Keratinocyte (primary cell): ENCODE results near the gene EXD3. TPM values are rescaled to one million over a fixed set of nuclear protein-coding genes. Genes with fewer than 3 reads are reported as not detected.

Source experiments
- DNase-seq: peaks from one replicate; pipeline ENCODE4 v3.0.0-alpha.2; 2011; ENCODE audit warnings: low read depth, missing footprints, low spot score
- FAIRE-seq: peaks from 2 replicates; lab custom pipeline; 2011; peaks lifted over from hg19 to GRCh38; lab: Jason Lieb, UNC
- H2AFZ ChIP-seq: 2 replicates; pipeline ENCODE4 v1.6.0; 2012; ENCODE audit warnings: low read length, control low read depth, inconsistent platforms; ENCODE audit not compliant: control insufficient read depth
- H3K27ac ChIP-seq: 2 replicates; pipeline ENCODE4 v1.5.1; 2011; ENCODE audit warnings: low read length; ENCODE audit not compliant: control insufficient read depth, insufficient read depth
- H3K27me3 ChIP-seq: 3 replicates; pipeline ENCODE4 v1.6.0; 2011; ENCODE audit warnings: low read length; ENCODE audit not compliant: control insufficient read depth, insufficient read depth; ENCODE audit errors: extremely low read depth
- H3K36me3 ChIP-seq, 2 experiments: 2 replicates in 1 of 2; 3 replicates in 1 of 2; pipeline ENCODE4 v1.5.1; 2011; ENCODE audit warnings: low read length in 2 of 2, mild to moderate bottlenecking in 1 of 2; ENCODE audit not compliant: control insufficient read depth in 2 of 2, insufficient read depth in 2 of 2; ENCODE audit errors: extremely low read depth in 1 of 2
- H3K4me1 ChIP-seq: 3 replicates; pipeline ENCODE4 v1.5.1; 2011; ENCODE audit warnings: low read length; ENCODE audit not compliant: control insufficient read depth, insufficient read depth; ENCODE audit errors: extremely low read depth
- H3K4me2 ChIP-seq: 3 replicates; pipeline ENCODE4 v1.6.0; 2011; ENCODE audit warnings: low read depth, low read length; ENCODE audit not compliant: control insufficient read depth, insufficient read depth; ENCODE audit errors: extremely low read depth
- H3K4me3 ChIP-seq, 3 experiments: fragments of 200-600 bp in 1 of 3; sonication (generic) in 1 of 3; 2 replicates in 2 of 3; 3 replicates in 1 of 3; pipeline ENCODE4 v1.5.1; 2011 to 2016; ENCODE audit warnings: low read length in 3 of 3, mild to moderate bottlenecking in 3 of 3, control low read depth in 2 of 3, inconsistent platforms in 1 of 3, low read depth in 1 of 3, mixed read lengths in 1 of 3, mixed run types in 1 of 3, moderate library complexity in 1 of 3; ENCODE audit not compliant: control insufficient read depth in 2 of 3, insufficient read depth in 2 of 3; ENCODE audit errors: extremely low read depth in 1 of 3
- H3K79me2 ChIP-seq: 2 replicates; pipeline ENCODE4 v1.6.0; 2012; ENCODE audit warnings: low read length; ENCODE audit not compliant: control insufficient read depth, insufficient read depth
- H3K9ac ChIP-seq: 3 replicates; pipeline ENCODE4 v1.6.0; 2011; ENCODE audit warnings: low read length; ENCODE audit not compliant: control insufficient read depth, insufficient read depth; ENCODE audit errors: extremely low read depth
- H3K9me1 ChIP-seq: 3 replicates; pipeline ENCODE4 v1.6.0; 2011; ENCODE audit warnings: low read length; ENCODE audit not compliant: control insufficient read depth, insufficient read depth; ENCODE audit errors: extremely low read depth
- H3K9me3 ChIP-seq: 2 replicates; pipeline ENCODE4 v1.5.1; 2012; ENCODE audit warnings: low read depth, low read length; ENCODE audit not compliant: control insufficient read depth
- H4K20me1 ChIP-seq: 3 replicates; pipeline ENCODE4 v1.6.0; 2011; ENCODE audit warnings: low read length; ENCODE audit not compliant: control insufficient read depth, insufficient read depth; ENCODE audit errors: extremely low read depth
- EZH2 ChIP-seq: IDR thresholded peaks from one replicate; pipeline ENCODE4 v1.6.1; 2012; ENCODE audit warnings: inconsistent platforms, mild to moderate bottlenecking, low read length, moderate library complexity
- dilution Hi-C: fragments of 300-500 bp; cut with MboI; formaldehyde crosslinking; loops from one replicate; pipeline ENCODE4 v1.7.0; 2020; ENCODE audit warnings: low sequenced_read_pairs; ENCODE audit not compliant: extremely low pct_ligation_motif_present
- polyA plus RNA-seq, 5 experiments: library from polyadenylated mRNA; depleted of rRNA in 3 of 5; stranded (reverse) in 3 of 5; stranded (forward) in 1 of 5; unstranded in 1 of 5; fragments of >200 nt; gene quantifications; 1 replicate in 1 of 5; 2 replicates in 3 of 5; 3 replicates in 1 of 5; pipeline versions ENCODE4 v1.2.1 to v1.2.3, GENCODE V29; 2011 to 2012; ENCODE audit warnings: missing spikeins in 2 of 5, low read depth in 1 of 5, low replicate concordance in 1 of 5
- TF ChIP-seq, protein P1 (sequence below), 3 experiments: IDR thresholded peaks in 1 of 3; conservative IDR thresholded peaks in 1 of 3; optimal IDR thresholded peaks in 1 of 3; 2 replicates in 2 of 3; 3 replicates in 1 of 3; pipeline versions ENCODE3 to v1.5.1; 2011; ENCODE audit warnings: low read length in 3 of 3, mild to moderate bottlenecking in 3 of 3, moderate library complexity in 2 of 3, control low read depth in 1 of 3, inconsistent platforms in 1 of 3; ENCODE audit not compliant: insufficient read depth in 2 of 3; ENCODE audit errors: extremely low read depth in 1 of 3

Gene EXD3
- polyA plus RNA-seq, 1 donor (not counting 4 experiments of a cell fraction or from before 2014, with no cell fraction given), result 1.5 TPM

- H3K4me1 ChIP-seq, result peaks cover 15% of the 10 kb centered on the region
- no peaks in the 10 kb centered on the region for H3K9me1 ChIP-seq
- peaks cover 15% of the 10 kb centered on the region for H3K27me3 ChIP-seq
- H3K36me3 ChIP-seq, result peaks cover 0 to 8% of the 10 kb centered on the region in 2 experiments
- DNase-seq (no peak), FAIRE-seq (no peak)
- peak within 1 kb of the TSS; percentile 70 to 85 (median 74) for H3K4me3 ChIP-seq
- H4K20me1 ChIP-seq, result no peaks in the 10 kb centered on the region
- peaks cover 7% of the 10 kb centered on the region for H3K79me2 ChIP-seq
- H3K4me2 ChIP-seq, result peak within 1 kb of the TSS; percentile 80
- H3K27ac ChIP-seq, result peak within 1 kb of the TSS; percentile 56
- TF ChIP-seq EZH2, result no peak
- TF ChIP-seq, protein P1, sequence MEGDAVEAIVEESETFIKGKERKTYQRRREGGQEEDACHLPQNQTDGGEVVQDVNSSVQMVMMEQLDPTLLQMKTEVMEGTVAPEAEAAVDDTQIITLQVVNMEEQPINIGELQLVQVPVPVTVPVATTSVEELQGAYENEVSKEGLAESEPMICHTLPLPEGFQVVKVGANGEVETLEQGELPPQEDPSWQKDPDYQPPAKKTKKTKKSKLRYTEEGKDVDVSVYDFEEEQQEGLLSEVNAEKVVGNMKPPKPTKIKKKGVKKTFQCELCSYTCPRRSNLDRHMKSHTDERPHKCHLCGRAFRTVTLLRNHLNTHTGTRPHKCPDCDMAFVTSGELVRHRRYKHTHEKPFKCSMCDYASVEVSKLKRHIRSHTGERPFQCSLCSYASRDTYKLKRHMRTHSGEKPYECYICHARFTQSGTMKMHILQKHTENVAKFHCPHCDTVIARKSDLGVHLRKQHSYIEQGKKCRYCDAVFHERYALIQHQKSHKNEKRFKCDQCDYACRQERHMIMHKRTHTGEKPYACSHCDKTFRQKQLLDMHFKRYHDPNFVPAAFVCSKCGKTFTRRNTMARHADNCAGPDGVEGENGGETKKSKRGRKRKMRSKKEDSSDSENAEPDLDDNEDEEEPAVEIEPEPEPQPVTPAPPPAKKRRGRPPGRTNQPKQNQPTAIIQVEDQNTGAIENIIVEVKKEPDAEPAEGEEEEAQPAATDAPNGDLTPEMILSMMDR (optimal IDR thresholded peaks at IDR 0.05 in 1 of 3, IDR thresholded peaks at IDR 0.05 in 1 of 3, conservative IDR thresholded peaks at IDR 0.05 in 1 of 3; ENCODE audit: extremely low read depth in 1 of 3, insufficient read depth in 2 of 3, low read length in 3 of 3), result no peak
- dilution Hi-C loops, result no loop called here
- peak within 1 kb of the TSS; percentile 78 for H3K9ac ChIP-seq
- H2AFZ ChIP-seq, result peak within 1 kb of the TSS; percentile 94
- no peaks in the 10 kb centered on the region for H3K9me3 ChIP-seq
Measured at GRCh38 chr9:137459152-137459600, 36.2 kb upstream of the EXD3 start, which contains the start of gene NSMF. Gene NSMF (minus strand): TSS chr9:137459334. CDS start chr9:137459102, 232 bp downstream.

DNA sequence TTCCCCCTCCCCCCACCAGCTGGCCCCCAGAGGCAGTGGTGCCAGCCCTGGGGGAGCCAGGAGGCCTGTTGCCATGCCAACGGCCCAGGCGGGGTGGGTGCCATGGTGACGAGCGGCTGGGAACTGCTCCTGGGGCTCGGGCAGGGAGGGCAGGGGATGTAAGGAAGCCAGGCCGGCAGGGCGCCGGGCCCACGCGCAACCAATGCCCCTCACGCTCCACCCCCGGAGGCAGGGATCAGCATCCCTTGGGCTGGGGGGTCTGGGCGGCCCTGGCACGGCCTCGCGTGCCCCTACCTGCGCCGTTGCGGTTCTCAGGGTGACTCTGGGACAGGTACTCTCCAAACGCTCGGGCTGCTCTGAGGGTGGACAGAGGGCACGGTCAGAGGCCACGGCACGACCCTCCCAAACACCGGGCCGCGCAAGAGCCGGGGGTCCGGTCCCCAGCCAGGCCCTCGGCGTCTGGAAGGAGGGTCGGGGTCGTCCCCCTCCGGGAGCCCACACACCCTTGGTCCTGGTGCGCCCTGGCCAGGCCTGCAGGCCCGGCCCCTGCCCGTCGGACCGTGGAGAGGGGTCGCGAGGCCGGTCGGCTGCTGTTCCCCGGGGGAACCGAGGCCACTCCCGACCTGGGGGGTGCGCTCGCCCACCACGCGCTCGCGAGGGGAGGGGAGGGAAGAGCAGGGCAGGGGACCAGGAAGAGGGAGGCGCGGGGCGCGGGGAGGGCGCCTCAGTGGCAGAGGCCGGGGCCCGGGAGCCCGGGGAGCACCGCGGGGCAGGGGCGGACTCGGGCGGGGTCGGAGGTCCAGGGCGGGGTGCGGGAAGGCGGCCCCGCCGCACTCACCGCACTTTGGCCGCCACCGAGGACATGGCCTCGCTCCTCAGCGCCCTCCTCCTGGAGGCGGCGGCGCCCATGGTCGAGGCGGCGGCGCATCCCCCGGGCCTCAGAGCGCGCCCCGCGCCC is 35.5 kb upstream of the EXD3 start:
- no peaks in the 10 kb centered on the region for H3K9me3 ChIP-seq
- peak overlapping the region; percentile 70 to 85 (median 74) for H3K4me3 ChIP-seq
- peaks cover 15% of the 10 kb centered on the region for H3K27me3 ChIP-seq
- DNase-seq, result no peak
- H4K20me1 ChIP-seq, result no peaks in the 10 kb centered on the region
- dilution Hi-C loops, result no loop called here
- FAIRE-seq, result no peak
- H2AFZ ChIP-seq, result no peak overlapping the region
- TF ChIP-seq, protein P1 (optimal IDR thresholded peaks at IDR 0.05 in 1 of 3, IDR thresholded peaks at IDR 0.05 in 1 of 3, conservative IDR thresholded peaks at IDR 0.05 in 1 of 3; ENCODE audit: extremely low read depth in 1 of 3, insufficient read depth in 2 of 3, low read length in 3 of 3), result no peak
- TF ChIP-seq EZH2, result no peak
- H3K9ac ChIP-seq, result peak overlapping the region; percentile 78
- peaks cover 18% of the 10 kb centered on the region for H3K4me1 ChIP-seq
- peak overlapping the region; percentile 73 for H3K4me2 ChIP-seq
- H3K27ac ChIP-seq, result peak overlapping the region; percentile 36
- peaks cover 0 to 8% of the 10 kb centered on the region in 2 experiments for H3K36me3 ChIP-seq
- no peaks in the 10 kb centered on the region for H3K9me1 ChIP-seq
- H3K79me2 ChIP-seq, result peaks cover 7% of the 10 kb centered on the region
